GM18520 (cell line): ENCODE measurements around the gene SUGCT.

Experiments
- ATAC-seq: cut with Tn5 transposase; IDR thresholded peaks from one replicate; pipeline ENCODE4 v1.9.1; 2021; ENCODE audit not compliant: unreplicated experiment

The SUGCT gene

DNA sequence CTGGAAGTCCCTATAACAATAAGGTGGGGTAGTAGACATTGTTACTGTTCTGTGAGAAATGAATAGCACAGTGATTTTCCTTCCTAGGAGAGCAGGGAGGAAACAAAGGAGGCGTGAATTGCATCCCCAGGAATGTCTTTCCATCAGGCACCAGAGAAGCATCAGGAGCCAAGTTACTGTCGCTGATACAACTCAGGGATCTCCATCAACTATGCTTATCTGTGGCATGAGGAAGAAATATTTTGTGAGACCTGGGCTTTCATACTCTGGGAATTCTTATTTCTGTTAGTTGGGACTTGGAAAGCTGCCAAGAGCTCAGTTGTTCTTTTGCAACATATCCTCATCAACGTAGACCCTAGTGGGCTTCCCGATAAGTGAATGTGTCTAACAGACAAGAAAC is 622.3 kb downstream of the SUGCT start:
- ATAC-seq: no peak

DNA sequence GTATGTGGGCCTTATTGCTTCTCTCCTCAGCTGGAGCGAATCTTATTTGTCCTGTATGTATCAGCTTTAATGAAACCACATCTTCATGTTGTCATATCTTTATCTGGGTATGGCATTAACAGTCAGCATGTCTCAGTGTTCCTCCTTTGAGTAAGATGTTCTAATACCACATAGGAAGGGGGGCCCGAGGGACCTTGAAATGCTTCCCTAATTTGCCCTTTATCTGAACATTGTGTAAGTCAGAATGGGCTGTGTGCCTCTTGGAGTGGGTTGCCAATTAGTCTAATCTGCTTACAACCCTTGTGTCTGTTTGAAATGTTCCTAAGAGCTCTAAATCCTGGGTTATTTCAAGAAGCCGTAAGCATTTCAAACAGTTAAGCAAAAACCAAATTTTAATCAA is 623.8 kb downstream of the SUGCT start:
- no peak for ATAC-seq

DNA sequence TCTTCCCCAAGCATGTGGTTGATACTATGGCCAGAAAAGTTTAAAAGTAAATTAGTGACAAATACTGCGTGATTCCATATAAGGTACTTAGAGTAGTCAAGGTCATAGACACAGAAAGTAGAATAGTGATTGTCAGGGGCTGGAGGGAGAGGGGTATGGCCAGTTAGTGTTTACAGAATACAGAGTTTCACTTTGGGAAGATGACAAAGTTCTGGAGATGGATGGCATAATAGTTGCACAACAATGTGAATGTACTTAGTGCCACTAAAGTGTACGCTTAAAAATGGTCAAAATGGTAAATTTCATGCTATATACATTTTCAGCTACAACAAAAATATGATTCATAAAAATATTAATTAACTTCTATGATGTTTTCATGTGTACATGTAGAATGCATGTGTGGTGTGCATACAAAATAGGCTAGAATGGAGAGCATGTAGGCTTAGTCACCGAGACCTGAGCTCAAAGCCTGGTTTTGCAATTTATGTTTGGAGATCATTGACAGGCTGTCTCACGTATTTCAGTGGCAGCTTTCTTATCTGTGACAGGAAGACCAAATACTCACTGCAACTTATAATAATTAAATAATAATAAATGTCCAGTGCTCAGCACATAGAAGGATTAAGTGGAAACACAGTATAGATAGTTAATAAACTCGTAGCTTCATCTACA is 625.6 kb downstream of the SUGCT start:
- no peak for ATAC-seq

DNA sequence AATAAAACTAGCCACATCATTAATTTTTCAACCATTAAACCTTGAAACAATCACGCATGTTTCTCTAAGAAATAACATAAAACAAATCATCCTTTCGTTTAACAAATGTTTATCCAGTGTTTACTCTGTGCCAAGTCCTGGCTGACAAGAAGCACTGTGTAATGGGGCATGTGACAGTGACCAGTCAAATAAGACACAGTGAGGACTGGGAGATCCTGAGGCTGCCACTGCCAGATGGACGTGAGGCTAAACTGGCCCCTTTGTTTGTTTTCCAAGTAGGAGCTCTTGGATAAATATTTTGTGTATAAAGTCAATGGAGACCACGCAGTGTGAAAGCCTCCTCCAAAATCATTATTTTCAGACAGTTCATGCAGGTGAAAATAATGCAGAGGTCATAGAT is 626.2 kb downstream of the SUGCT start:
- ATAC-seq: no peak

DNA sequence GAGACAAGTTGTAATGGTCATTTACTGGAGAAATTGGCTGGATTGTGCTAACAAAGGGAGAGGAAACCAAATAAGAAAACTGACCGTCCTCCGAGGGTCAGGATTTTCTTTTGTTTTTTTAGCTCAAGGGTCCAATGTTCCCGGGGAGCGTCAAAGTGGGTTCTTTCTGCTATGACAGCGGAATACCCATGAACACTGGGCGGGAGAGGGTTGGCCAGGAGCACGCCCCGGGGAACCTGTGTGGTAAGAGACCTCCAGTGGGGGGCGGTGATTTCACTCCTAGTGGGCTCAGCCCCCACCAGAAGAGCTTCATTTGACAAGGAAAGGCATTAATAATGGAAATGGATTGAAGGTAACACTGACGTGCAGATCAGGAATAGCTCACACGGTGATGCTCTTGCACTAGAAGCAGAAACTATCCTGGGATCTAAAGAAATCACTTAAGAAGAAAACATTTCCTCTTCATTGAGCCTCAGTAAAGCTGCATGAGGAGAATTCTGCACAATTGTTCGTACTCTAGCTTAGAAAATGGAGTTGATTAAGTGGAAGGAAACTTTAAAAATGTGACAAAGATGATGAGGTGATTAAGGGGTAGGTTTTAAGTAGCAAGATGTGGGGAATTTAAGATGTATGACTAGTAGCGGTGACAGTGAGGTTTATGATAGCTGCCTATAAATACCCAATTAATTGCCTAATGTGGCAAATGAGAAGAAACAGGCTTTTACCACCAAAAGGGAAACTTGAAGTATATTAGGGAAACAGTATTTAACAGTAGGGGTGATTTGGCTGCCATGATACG is 627.2 kb downstream of the SUGCT start:
- no peak for ATAC-seq

DNA sequence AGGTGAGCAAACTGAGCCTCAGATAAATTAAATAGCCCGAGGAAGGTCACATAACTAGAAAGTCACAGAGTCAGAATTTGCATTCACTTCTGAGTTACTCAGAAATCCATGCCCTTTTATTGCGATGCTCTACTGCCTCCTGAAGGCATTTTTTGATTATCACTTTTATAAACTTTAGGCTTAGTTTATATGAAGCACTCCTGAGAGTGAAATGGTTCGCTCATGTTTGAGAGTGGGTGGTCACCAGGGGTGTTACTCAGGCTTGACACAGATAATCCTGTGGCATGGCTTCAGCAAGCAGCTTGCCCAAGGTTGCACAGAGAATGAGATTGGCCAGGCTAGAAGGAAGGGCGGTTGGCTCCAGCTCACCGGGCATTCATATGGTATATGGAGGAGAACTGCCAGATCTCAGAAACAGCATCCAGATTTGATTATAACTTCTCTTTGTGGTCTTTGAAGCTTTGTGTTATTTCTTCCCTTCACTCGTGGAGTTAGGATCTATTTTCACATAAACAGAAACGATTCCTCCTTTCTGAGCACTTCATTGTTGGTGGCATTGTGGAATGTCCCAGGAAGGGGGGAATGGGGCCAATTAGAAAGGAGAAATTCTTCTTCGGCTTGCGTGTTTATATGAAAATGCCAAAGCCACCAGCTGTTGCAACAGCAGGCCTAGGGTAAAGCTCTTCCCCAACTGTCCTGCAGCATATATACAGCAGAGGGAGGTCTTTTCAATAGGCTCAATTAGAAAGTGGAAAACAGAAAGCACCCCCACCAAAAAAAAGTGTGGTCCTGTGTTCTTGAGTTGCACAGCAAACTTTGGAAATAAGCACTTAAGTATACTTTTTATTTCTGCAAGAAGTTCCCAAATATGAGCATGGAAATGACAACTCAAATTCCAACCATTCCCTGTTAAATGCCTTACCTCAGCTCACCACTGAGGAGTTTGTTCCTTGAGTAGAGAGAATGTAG is 628.8 kb downstream of the SUGCT start:
- no peak for ATAC-seq

DNA sequence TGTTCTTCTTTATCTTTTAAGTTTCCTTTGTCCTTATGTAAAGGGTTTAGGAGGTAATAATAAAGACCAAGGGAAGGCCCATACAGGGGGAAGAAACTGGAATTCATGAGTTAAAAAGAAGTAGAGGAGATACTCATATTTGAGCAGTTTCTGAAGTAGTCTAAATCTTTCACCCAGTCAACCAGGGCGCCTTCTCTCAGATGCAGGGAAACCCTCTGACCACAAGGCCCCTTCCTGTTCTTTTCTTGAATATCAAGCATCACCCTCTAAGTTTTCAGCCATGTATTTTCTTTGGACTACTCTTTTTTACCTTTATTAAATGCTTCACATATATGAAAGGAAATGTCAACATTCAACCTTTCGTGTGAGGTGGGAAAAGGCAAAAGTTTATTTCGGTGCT is 630.8 kb downstream of the SUGCT start:
- ATAC-seq: no peak

DNA sequence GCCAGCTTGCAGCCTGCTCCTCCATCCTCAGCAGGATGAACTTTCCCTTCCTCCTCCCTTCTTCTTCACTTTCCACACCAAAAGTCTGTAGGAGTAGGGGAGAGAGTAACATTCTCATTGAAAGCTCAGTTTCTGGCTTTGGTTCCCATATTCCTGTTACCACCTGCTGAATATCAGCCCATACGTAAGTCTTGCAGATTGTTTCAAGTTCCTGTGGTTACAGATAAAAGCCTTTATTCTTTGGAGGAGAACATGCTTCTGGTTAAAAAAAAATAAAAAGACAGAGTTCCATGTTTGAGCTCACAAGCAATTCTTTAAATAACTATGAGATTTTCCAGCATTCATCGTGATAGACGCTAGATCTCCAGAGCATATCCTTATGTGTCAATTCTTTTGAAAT is 637.3 kb downstream of the SUGCT start:
- ATAC-seq: no peak

DNA sequence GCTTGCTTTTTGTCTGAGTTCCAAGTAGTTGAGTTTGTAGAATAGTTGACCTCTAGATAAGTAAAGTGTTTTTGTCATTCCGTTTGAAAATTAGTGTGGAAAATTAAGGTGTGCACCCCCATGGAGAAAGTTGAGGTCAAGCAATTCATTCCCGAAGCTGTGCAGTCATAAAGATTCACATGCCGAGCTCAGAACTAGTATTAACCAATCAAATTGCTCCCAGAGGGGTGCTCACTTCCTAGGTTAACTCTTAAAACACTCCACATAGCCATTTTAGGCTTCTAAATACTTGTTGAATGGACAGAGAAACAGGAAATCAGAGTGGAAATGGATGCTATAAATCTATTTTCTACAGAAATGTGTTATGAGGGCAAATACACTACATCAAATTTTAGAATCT is 638.9 kb downstream of the SUGCT start:
- no peak for ATAC-seq

DNA sequence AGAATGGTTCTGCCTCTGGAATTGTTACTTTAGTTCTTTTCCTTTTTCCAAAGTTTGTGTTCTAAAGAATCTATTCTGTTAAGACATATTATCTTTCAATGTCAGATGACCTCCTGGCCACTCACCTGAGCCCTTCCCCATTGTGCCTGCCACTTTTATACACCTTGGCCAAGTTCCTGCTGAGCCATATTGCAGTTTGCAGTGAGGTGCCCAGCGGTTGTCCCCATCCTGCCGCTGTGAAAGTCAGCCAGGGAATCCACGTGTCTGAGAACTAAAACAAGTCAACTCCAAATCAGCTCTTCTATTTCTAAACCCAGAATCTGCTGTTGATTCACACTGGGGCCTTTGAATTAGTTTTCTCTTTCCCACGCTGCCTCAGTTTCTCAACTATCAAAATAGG is 641.1 kb downstream of the SUGCT start:
- ATAC-seq: no peak

DNA sequence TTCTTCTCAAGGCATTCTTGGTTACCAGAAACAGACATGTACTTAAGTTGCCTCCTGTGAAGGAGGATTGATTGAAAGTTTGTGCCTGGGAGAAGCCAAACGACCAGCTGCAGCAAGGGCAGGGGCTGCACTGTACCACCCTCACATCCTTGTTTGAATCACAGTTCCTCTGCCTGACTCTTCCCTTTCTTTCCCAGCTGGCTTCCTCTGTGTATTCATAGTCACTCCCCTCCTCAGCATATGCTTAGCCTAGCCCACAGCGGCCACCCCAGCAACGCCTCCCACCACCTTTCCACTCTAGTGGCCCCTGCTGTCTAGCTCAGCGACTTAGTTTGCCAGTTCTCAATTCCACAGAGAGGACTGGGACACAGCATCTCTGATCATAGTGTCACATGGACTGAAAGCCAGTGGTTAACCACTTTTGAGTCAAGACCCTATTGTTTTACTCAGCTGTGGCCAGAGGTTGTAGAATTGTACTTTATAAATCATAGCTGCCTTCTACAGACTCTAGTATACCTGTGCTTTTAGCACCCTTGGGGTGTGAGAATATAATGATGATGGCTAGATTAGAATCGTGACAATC is 643.0 kb downstream of the SUGCT start:
- ATAC-seq: no peak

DNA sequence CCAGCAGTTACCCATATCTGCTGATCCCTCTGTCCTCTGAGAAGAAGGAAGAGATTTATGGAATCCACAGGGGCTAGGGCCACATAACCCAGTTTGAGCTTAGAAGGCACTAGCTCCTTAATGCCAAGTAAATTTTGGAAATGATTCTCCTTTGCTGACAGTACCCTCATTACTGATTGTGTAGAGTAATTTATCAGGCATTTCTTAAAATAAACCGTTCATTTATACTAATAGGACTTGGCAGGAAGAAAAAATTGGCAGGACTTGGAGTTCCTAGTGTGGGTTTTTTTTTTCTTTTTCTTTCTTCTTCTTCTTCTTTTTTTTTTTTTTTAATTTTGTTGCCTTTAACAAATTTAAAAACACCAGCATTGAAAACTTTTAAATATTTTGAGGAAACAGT is 645.7 kb downstream of the SUGCT start:
- no peak for ATAC-seq

DNA sequence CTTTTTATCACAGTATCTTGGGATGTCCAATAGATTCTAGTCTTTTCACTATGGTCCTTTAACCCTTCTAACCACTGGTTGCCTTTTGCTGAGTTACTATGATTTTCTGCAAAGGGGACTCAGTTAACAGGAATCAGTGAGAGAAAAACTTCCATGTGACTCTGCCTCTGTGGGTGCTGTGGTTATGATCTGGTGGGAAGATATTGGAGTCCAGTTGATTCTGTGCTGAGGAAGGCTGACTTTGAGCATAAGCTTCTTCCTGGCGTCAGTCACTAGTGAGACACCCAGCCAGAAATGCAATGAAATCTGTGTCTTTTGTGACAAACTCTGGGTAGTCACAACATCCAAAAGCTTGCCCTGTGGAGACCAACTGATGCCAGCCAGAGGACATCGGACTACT is 648.0 kb downstream of the SUGCT start:
- ATAC-seq: no peak

DNA sequence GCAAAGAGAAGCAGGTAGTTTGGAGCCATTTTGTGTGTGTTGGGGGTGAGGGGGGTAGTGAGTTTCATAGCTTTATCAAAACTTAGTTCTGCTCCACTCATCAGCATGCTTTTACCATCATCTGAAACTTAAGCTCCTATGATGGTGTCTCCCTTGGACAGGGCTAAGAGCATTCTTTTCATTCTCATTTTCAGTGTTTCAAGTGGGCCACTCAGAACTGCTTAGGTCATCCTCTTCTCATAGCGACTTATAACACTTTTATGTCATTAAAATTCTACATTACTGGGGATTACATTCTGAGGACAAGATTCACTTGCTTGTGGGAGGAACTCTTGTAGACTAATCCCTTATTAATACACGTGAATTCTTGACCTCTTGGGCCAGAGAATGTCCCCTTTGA is 649.4 kb downstream of the SUGCT start:
- no peak for ATAC-seq

DNA sequence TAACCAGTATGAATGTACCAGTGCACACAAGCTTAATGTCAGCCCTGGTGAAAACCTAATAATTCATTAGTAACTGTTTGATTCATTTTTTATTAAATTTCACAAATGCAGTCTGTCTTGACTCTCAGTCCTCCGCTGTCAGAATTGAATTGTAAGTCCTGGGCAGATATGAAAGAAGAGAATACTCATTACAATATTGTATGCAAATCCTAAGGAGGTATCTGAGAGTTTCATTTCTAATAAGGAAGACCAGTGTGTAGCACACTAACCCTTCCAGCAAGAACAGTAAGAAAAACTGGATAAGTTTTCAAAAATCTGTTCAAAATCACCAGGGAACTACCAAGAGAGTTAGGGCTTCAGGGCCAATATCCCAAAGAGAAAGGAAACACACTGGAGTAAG is 652.1 kb downstream of the SUGCT start:
- ATAC-seq: no peak

DNA sequence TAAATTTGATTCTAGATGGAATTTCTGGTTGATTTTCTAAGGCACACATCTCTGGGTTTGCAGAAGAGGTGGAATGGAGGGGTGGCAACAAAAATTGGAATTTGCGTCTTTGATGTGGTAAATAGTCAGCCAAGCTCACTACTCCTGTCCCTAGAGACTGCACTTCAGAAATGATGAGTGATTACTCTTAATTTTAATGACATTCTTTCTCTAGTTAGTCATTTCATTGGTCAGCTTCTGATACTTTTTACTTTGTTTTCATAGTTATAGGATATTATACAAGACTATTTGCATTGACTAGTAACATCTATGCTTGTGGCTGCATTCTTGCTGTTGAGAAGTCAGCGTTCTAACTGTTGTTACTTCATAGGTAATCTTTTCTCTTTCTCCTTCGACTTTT is 658.3 kb downstream of the SUGCT start:
- no peak for ATAC-seq

DNA sequence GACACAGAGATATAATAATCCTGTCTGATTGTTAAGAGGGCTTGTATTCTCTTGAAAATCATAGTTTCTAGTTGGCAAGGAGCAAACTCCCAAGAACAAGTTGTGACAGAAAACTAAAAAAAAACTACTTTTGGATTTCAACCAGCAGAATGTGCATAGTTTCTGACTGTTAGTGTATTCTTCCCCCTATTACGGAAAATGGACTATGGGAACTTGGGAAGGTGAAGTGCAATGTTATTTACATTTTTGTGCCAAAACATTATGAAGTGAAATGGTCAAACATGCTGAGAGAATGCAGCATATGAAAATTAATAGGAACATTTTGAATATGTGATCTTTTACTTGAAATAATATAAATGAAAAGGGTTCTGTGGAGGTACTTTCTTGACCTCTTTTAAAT is 660.8 kb downstream of the SUGCT start:
- no peak for ATAC-seq

DNA sequence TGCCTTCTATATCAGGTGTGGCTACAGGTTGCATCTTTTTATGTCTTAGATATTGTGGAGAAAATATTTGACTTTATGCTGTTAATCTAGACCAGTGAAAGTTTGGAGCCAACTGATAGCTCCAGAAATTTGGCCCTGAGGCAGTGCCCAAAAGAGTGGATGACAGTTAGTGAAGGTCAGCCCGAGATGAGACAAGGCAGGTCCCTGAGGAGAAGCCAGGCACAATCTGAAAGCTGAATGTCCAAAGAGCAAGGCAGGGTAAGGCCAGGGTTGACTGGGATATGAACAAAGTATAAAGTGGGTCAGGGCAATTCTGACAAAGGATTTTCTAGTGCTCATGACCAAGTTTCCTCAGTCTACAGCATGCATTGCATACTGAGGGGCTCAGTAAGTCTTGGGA is 661.9 kb downstream of the SUGCT start:
- ATAC-seq: no peak

DNA sequence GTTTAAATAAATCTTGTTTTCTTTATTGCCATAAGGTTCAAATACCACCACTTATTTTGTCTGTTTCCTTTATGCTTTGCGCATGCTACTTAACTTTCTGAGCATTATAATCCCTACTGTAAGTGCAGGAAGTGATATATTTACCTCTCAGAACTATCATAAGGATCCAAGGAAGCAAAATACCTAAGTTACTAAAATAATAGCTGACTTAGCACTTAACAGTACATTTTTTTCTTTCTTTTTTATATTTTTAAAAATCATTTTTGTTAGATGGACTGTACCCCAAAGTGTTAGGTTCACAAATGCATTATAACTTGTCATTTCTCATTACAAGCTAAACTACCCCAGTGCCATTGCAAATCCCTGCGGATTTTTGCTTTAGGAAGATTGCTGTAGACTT is 663.8 kb downstream of the SUGCT start:
- ATAC-seq: no peak

DNA sequence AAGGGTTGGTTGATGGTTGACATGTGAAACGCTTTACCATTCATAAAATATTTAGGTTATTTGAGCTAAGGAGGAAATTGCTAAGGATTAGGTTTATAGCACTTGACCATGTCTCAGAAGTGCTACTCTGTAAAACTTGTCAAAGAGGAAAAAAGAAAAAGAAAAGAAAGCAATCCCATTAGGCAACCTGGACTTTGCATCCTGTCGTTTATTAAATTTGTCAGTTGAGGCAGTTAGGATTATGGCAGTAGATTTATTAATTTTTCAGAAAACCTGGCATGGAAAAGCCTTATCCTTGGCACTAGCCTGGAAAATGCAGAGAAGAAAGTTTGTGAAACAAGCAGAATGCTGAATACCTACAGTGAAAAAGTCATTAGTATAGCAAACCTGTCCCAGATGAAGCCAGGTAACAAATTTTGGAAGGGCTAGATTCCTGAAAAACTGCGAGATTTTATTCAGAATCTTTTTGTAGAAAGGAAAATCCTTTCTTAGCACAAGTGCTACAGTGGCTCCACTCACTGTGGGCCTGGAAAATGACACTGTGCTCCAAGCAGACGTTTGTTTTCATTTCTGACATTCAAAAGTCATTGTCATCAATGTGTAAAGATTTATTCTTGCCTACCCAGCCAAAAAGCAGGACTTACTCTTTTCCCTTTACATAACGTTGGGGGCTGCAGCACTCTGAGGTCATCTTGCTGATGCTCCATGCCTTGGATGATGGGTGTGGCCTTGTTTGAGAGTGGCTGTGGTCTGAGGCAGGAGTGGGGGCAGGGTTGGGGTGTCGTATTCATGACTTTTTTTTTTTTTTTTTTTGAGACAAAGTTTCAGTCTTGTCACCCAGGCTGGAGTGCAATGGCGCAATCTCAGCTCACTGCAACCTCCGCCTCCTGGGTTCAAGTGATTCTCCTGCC is 664.9 kb downstream of the SUGCT start:
- no peak for ATAC-seq
